Memory B cell (primary cell): ENCODE results near the gene VWA5B1.

Source experiments
- ATAC-seq: fragments of 150-1000 bp; cut with Tn5 transposase; 2 replicates; pipeline ENCODE4 v1.10.0; 2021; ENCODE audit warnings: low read depth, mild to moderate bottlenecking, moderate library complexity
- DNase-seq, 2 donors: peaks; one replicate each; pipeline ENCODE4 v3.0.0; 2022; ENCODE audit warnings: low spot score in 2 of 2
- H3K27ac Mint-ChIP-seq: one replicate; pipeline ENCODE4 v1.8.0; 2022; ENCODE audit warnings: mild to moderate bottlenecking, moderate library complexity, mixed read lengths
- H3K27me3 Mint-ChIP-seq: one replicate; pipeline ENCODE4 v1.8.0; 2022; ENCODE audit warnings: mixed read lengths
- H3K36me3 Mint-ChIP-seq: one replicate; pipeline ENCODE4 v1.8.0; 2022; ENCODE audit warnings: mild to moderate bottlenecking, mixed read lengths
- H3K4me1 Mint-ChIP-seq: one replicate; pipeline ENCODE4 v1.8.0; 2022; ENCODE audit warnings: mixed read lengths
- H3K4me3 Mint-ChIP-seq: one replicate; pipeline ENCODE4 v1.8.0; 2022; ENCODE audit warnings: mild to moderate bottlenecking, moderate library complexity, mixed read lengths
- H3K9me3 Mint-ChIP-seq: one replicate; pipeline ENCODE4 v1.8.0; 2022; ENCODE audit warnings: mixed read lengths

Gene VWA5B1

GRCh38 chr1:20366463-20367115 is 75.9 kb downstream of the VWA5B1 start:
- peak overlapping the region; percentile 32 for H3K4me3 Mint-ChIP-seq
- H3K4me1 Mint-ChIP-seq: peaks cover 10% of the 10 kb centered on the region
- ATAC-seq: no peak

GRCh38 chr1:20367116-20367585 is 76.5 kb downstream of the VWA5B1 start:
- H3K9me3 Mint-ChIP-seq: no peaks in the 10 kb centered on the region
- H3K4me1 Mint-ChIP-seq: peaks cover 8% of the 10 kb centered on the region
- H3K36me3 Mint-ChIP-seq: no peaks in the 10 kb centered on the region
- H3K27ac Mint-ChIP-seq: no peak overlapping the region
- peaks cover 28% of the 10 kb centered on the region for H3K27me3 Mint-ChIP-seq
- ATAC-seq (peak; percentile 45), DNase-seq (no peak)
- peak overlapping the region; percentile 40 for H3K4me3 Mint-ChIP-seq

More at GRCh38 chr1:20366463-20367115, 75.9 kb downstream of the VWA5B1 start:
- no peak for DNase-seq
- Mint-ChIP-seq H3K27ac (no peak overlapping the region), H3K27me3 (peaks cover 31% of the 10 kb centered on the region), H3K9me3 (no peaks in the 10 kb centered on the region), H3K36me3 (no peaks in the 10 kb centered on the region)

- Mint-ChIP-seq H3K27me3 (peaks cover 24% of the 10 kb centered on the region), H3K4me1 (peaks cover 8% of the 10 kb centered on the region), H3K36me3 (no peaks in the 10 kb centered on the region), H3K4me3 (no peak overlapping the region), H3K27ac (no peak overlapping the region), H3K9me3 (no peaks in the 10 kb centered on the region)
- DNase-seq (no peak), ATAC-seq (no peak)
Measured at GRCh38 chr1:20367626-20368025, 77.0 kb downstream of the VWA5B1 start.

- H3K4me1 Mint-ChIP-seq: peaks cover 14% of the 10 kb centered on the region
- no peak overlapping the region for H3K27ac Mint-ChIP-seq
- no peak for DNase-seq
- H3K9me3 Mint-ChIP-seq: no peaks in the 10 kb centered on the region
- peaks cover 22% of the 10 kb centered on the region for H3K27me3 Mint-ChIP-seq
- no peak for ATAC-seq
- H3K4me3 Mint-ChIP-seq: no peak overlapping the region
- no peaks in the 10 kb centered on the region for H3K36me3 Mint-ChIP-seq
Measured at GRCh38 chr1:20368866-20369470, 78.3 kb downstream of the VWA5B1 start.

- Mint-ChIP-seq H3K27ac (no peak overlapping the region), H3K27me3 (peaks cover 19% of the 10 kb centered on the region), H3K4me1 (peaks cover 14% of the 10 kb centered on the region), H3K36me3 (no peaks in the 10 kb centered on the region), H3K4me3 (no peak overlapping the region), H3K9me3 (no peaks in the 10 kb centered on the region)
- ATAC-seq (no peak), DNase-seq (no peak)
Measured at GRCh38 chr1:20370698-20371097, 80.0 kb downstream of the VWA5B1 start.

GRCh38 chr1:20371411-20371810 is 80.7 kb downstream of the VWA5B1 start:
- Mint-ChIP-seq H3K36me3 (no peaks in the 10 kb centered on the region), H3K9me3 (no peaks in the 10 kb centered on the region), H3K4me1 (peaks cover 14% of the 10 kb centered on the region), H3K27me3 (peaks cover 16% of the 10 kb centered on the region), H3K4me3 (no peak overlapping the region), H3K27ac (no peak overlapping the region)
- ATAC-seq (no peak), DNase-seq (no peak)

GRCh38 chr1:20371883-20372282 is 81.2 kb downstream of the VWA5B1 start:
- no peak for ATAC-seq

GRCh38 chr1:20372676-20373075 is 82.0 kb downstream of the VWA5B1 start:
- DNase-seq (no peak), ATAC-seq (no peak)
- Mint-ChIP-seq H3K27me3 (peaks cover 8% of the 10 kb centered on the region), H3K36me3 (no peaks in the 10 kb centered on the region), H3K27ac (peak overlapping the region; percentile 13), H3K9me3 (no peaks in the 10 kb centered on the region), H3K4me3 (no peak overlapping the region), H3K4me1 (peaks cover 9% of the 10 kb centered on the region)

More at GRCh38 chr1:20371883-20372282, 81.2 kb downstream of the VWA5B1 start:
- H3K36me3 Mint-ChIP-seq: no peaks in the 10 kb centered on the region
- H3K4me1 Mint-ChIP-seq: peaks cover 15% of the 10 kb centered on the region
- H3K27me3 Mint-ChIP-seq: peaks cover 16% of the 10 kb centered on the region
- no peaks in the 10 kb centered on the region for H3K9me3 Mint-ChIP-seq
- H3K4me3 Mint-ChIP-seq: no peak overlapping the region
- no peak overlapping the region for H3K27ac Mint-ChIP-seq
- DNase-seq: no peak

- peak overlapping the region; percentile 13 for H3K27ac Mint-ChIP-seq
- H3K4me3 Mint-ChIP-seq: no peak overlapping the region
- no peaks in the 10 kb centered on the region for H3K9me3 Mint-ChIP-seq
- H3K36me3 Mint-ChIP-seq: no peaks in the 10 kb centered on the region
- H3K27me3 Mint-ChIP-seq: peaks cover 7% of the 10 kb centered on the region
- H3K4me1 Mint-ChIP-seq: peaks cover 9% of the 10 kb centered on the region
- peak; percentile 51 for ATAC-seq
- no peak for DNase-seq
Measured at GRCh38 chr1:20373286-20373685, 82.6 kb downstream of the VWA5B1 start.

- Mint-ChIP-seq H3K4me3 (no peak overlapping the region), H3K27ac (no peak overlapping the region), H3K9me3 (peaks cover 2% of the 10 kb centered on the region), H3K27me3 (peaks cover 3% of the 10 kb centered on the region), H3K4me1 (peaks cover 12% of the 10 kb centered on the region), H3K36me3 (peaks cover 3% of the 10 kb centered on the region)
- no peak for DNase-seq
- ATAC-seq: no peak
Measured at GRCh38 chr1:20373764-20374163, 83.1 kb downstream of the VWA5B1 start.

GRCh38 chr1:20375563-20375962 is 84.9 kb downstream of the VWA5B1 start:
- Mint-ChIP-seq H3K4me3 (no peak overlapping the region), H3K27me3 (peaks cover 5% of the 10 kb centered on the region), H3K36me3 (peaks cover 3% of the 10 kb centered on the region), H3K4me1 (peaks cover 15% of the 10 kb centered on the region), H3K9me3 (peaks cover 2% of the 10 kb centered on the region), H3K27ac (no peak overlapping the region)
- no peak for ATAC-seq
- DNase-seq: no peak

GRCh38 chr1:20376171-20376570 is 85.5 kb downstream of the VWA5B1 start:
- Mint-ChIP-seq H3K4me1 (peaks cover 21% of the 10 kb centered on the region), H3K36me3 (peaks cover 3% of the 10 kb centered on the region), H3K4me3 (no peak overlapping the region), H3K27me3 (peaks cover 6% of the 10 kb centered on the region), H3K9me3 (peaks cover 2% of the 10 kb centered on the region), H3K27ac (no peak overlapping the region)
- ATAC-seq (no peak), DNase-seq (no peak)

- H3K9me3 Mint-ChIP-seq: peaks cover 2% of the 10 kb centered on the region
- ATAC-seq: peak; percentile 76
- H3K27ac Mint-ChIP-seq: no peak overlapping the region
- H3K27me3 Mint-ChIP-seq: peaks cover 6% of the 10 kb centered on the region
- peaks cover 3% of the 10 kb centered on the region for H3K36me3 Mint-ChIP-seq
- peaks cover 22% of the 10 kb centered on the region for H3K4me1 Mint-ChIP-seq
- peak; percentile 69 to 74 for DNase-seq
- H3K4me3 Mint-ChIP-seq: no peak overlapping the region
Measured at GRCh38 chr1:20376880-20377494, 86.3 kb downstream of the VWA5B1 start.

GRCh38 chr1:20377516-20378270 is 87.0 kb downstream of the VWA5B1 start:
- Mint-ChIP-seq H3K4me1 (peaks cover 26% of the 10 kb centered on the region), H3K9me3 (peaks cover 4% of the 10 kb centered on the region), H3K27me3 (peaks cover 8% of the 10 kb centered on the region), H3K27ac (no peak overlapping the region), H3K4me3 (no peak overlapping the region), H3K36me3 (peaks cover 3% of the 10 kb centered on the region)
- DNase-seq (no peak), ATAC-seq (no peak)
